Activated T-helper 17 cell treated with anti-CD3 and anti-CD28 coated beads, Interleukin-2, amount 50 U/mL, for 72 hours (primary cell): ENCODE measurements around the gene FMN2. TPM values are rescaled to one million over a fixed set of nuclear protein-coding genes. Genes with fewer than 3 reads are reported as not detected.

Experiments used
- ATAC-seq: fragments of 150-1000 bp; cut with Tn5 transposase; replicated peaks from 2 replicates; pipeline ENCODE4 v1.10.0; 2021; ENCODE audit warnings: mild to moderate bottlenecking, moderate library complexity
- H3K27ac Mint-ChIP-seq: one replicate; pipeline ENCODE4 v1.8.0; 2022; ENCODE audit warnings: mixed read lengths
- H3K27me3 Mint-ChIP-seq: one replicate; pipeline ENCODE4 v1.8.0; 2022; ENCODE audit warnings: mixed read lengths
- H3K36me3 Mint-ChIP-seq: one replicate; pipeline ENCODE4 v1.8.0; 2022; ENCODE audit warnings: low read depth, mild to moderate bottlenecking, mixed read lengths
- H3K4me1 Mint-ChIP-seq: one replicate; pipeline ENCODE4 v1.8.0; 2022; ENCODE audit warnings: mixed read lengths
- H3K4me3 Mint-ChIP-seq: one replicate; pipeline ENCODE4 v1.8.0; 2022; ENCODE audit warnings: mild to moderate bottlenecking, mixed read lengths
- H3K9me3 Mint-ChIP-seq: one replicate; pipeline ENCODE4 v1.8.0; 2022; ENCODE audit warnings: mixed read lengths
- total RNA-seq, 2 donors: library from RNA; stranded (reverse); gene quantifications; one replicate each; pipeline ENCODE4 v1.2.3, GENCODE V29; 2022

The FMN2 gene
- total RNA-seq, 2 donors from 2014 or later, result not detected

GRCh38 chr1:240332672-240333071 is 241.0 kb downstream of the FMN2 start:
- no peaks in the 10 kb centered on the region for H3K27me3 Mint-ChIP-seq
- no peaks in the 10 kb centered on the region for H3K4me1 Mint-ChIP-seq
- no peak overlapping the region for H3K4me3 Mint-ChIP-seq
- H3K27ac Mint-ChIP-seq, result no peak overlapping the region
- ATAC-seq, result no peak
- H3K36me3 Mint-ChIP-seq, result no peaks in the 10 kb centered on the region
- no peaks in the 10 kb centered on the region for H3K9me3 Mint-ChIP-seq

GRCh38 chr1:240337781-240338180 is 246.1 kb downstream of the FMN2 start:
- H3K4me1 Mint-ChIP-seq, result no peaks in the 10 kb centered on the region
- no peaks in the 10 kb centered on the region for H3K36me3 Mint-ChIP-seq
- H3K4me3 Mint-ChIP-seq, result no peak overlapping the region
- no peak for ATAC-seq
- H3K27ac Mint-ChIP-seq, result no peak overlapping the region
- peaks cover 14% of the 10 kb centered on the region for H3K27me3 Mint-ChIP-seq
- H3K9me3 Mint-ChIP-seq, result no peaks in the 10 kb centered on the region

- Mint-ChIP-seq H3K27me3 (peaks cover 22% of the 10 kb centered on the region), H3K4me3 (no peak overlapping the region), H3K9me3 (no peaks in the 10 kb centered on the region), H3K36me3 (no peaks in the 10 kb centered on the region), H3K27ac (no peak overlapping the region), H3K4me1 (no peaks in the 10 kb centered on the region)
- ATAC-seq, result no peak
These were observed 247.2 kb downstream of the FMN2 start for GRCh38 chr1:240338837-240339236.

GRCh38 chr1:240341365-240342250 is 249.9 kb downstream of the FMN2 start:
- no peaks in the 10 kb centered on the region for H3K4me1 Mint-ChIP-seq

GRCh38 chr1:240342251-240342625 is 250.6 kb downstream of the FMN2 start:
- Mint-ChIP-seq H3K4me3 (no peak overlapping the region), H3K27ac (no peak overlapping the region), H3K36me3 (no peaks in the 10 kb centered on the region), H3K27me3 (peaks cover 23% of the 10 kb centered on the region), H3K4me1 (no peaks in the 10 kb centered on the region), H3K9me3 (no peaks in the 10 kb centered on the region)
- no peak for ATAC-seq

More at GRCh38 chr1:240341365-240342250, 249.9 kb downstream of the FMN2 start:
- H3K27ac Mint-ChIP-seq, result no peak overlapping the region
- no peak overlapping the region for H3K4me3 Mint-ChIP-seq
- peaks cover 23% of the 10 kb centered on the region for H3K27me3 Mint-ChIP-seq
- H3K36me3 Mint-ChIP-seq, result no peaks in the 10 kb centered on the region
- H3K9me3 Mint-ChIP-seq, result no peaks in the 10 kb centered on the region
- ATAC-seq, result no peak

- H3K9me3 Mint-ChIP-seq, result no peaks in the 10 kb centered on the region
- H3K27me3 Mint-ChIP-seq, result peaks cover 23% of the 10 kb centered on the region
- no peaks in the 10 kb centered on the region for H3K4me1 Mint-ChIP-seq
- H3K36me3 Mint-ChIP-seq, result no peaks in the 10 kb centered on the region
- ATAC-seq, result no peak
- H3K27ac Mint-ChIP-seq, result no peak overlapping the region
- H3K4me3 Mint-ChIP-seq, result no peak overlapping the region
These were observed 251.4 kb downstream of the FMN2 start for GRCh38 chr1:240343045-240343444.

- Mint-ChIP-seq H3K9me3 (peaks cover 3% of the 10 kb centered on the region), H3K4me1 (no peaks in the 10 kb centered on the region), H3K4me3 (no peak overlapping the region), H3K27ac (no peak overlapping the region), H3K36me3 (no peaks in the 10 kb centered on the region), H3K27me3 (peaks cover 24% of the 10 kb centered on the region)
- ATAC-seq, result no peak
These were observed 252.3 kb downstream of the FMN2 start for GRCh38 chr1:240343966-240344365.

GRCh38 chr1:240344918-240345317 is 253.2 kb downstream of the FMN2 start:
- no peak for ATAC-seq
- H3K4me1 Mint-ChIP-seq, result no peaks in the 10 kb centered on the region

GRCh38 chr1:240349695-240350094 is 258.0 kb downstream of the FMN2 start:
- peaks cover 24% of the 10 kb centered on the region for H3K27me3 Mint-ChIP-seq
- no peaks in the 10 kb centered on the region for H3K36me3 Mint-ChIP-seq
- H3K4me1 Mint-ChIP-seq, result no peaks in the 10 kb centered on the region
- no peak overlapping the region for H3K27ac Mint-ChIP-seq
- no peak overlapping the region for H3K4me3 Mint-ChIP-seq
- ATAC-seq, result no peak
- H3K9me3 Mint-ChIP-seq, result peaks cover 10% of the 10 kb centered on the region

More at GRCh38 chr1:240344918-240345317, 253.2 kb downstream of the FMN2 start:
- peaks cover 3% of the 10 kb centered on the region for H3K9me3 Mint-ChIP-seq
- peaks cover 27% of the 10 kb centered on the region for H3K27me3 Mint-ChIP-seq
- no peaks in the 10 kb centered on the region for H3K36me3 Mint-ChIP-seq
- H3K27ac Mint-ChIP-seq, result no peak overlapping the region
- H3K4me3 Mint-ChIP-seq, result no peak overlapping the region

GRCh38 chr1:240350910-240351331 is 259.2 kb downstream of the FMN2 start:
- H3K9me3 Mint-ChIP-seq, result peaks cover 13% of the 10 kb centered on the region
- no peak for ATAC-seq
- H3K4me1 Mint-ChIP-seq, result no peaks in the 10 kb centered on the region
- H3K4me3 Mint-ChIP-seq, result no peak overlapping the region
- H3K27me3 Mint-ChIP-seq, result peaks cover 27% of the 10 kb centered on the region
- no peaks in the 10 kb centered on the region for H3K36me3 Mint-ChIP-seq
- H3K27ac Mint-ChIP-seq, result no peak overlapping the region

GRCh38 chr1:240351690-240352089 is 260.0 kb downstream of the FMN2 start:
- H3K4me1 Mint-ChIP-seq, result no peaks in the 10 kb centered on the region
- peaks cover 27% of the 10 kb centered on the region for H3K27me3 Mint-ChIP-seq
- no peak overlapping the region for H3K27ac Mint-ChIP-seq
- ATAC-seq, result no peak
- H3K4me3 Mint-ChIP-seq, result no peak overlapping the region
- H3K36me3 Mint-ChIP-seq, result no peaks in the 10 kb centered on the region
- H3K9me3 Mint-ChIP-seq, result peaks cover 13% of the 10 kb centered on the region

GRCh38 chr1:240352769-240353168 is 261.1 kb downstream of the FMN2 start:
- Mint-ChIP-seq H3K27me3 (peaks cover 27% of the 10 kb centered on the region), H3K36me3 (no peaks in the 10 kb centered on the region), H3K9me3 (peaks cover 13% of the 10 kb centered on the region), H3K4me1 (no peaks in the 10 kb centered on the region), H3K4me3 (no peak overlapping the region), H3K27ac (no peak overlapping the region)
- ATAC-seq, result no peak

- H3K9me3 Mint-ChIP-seq, result peaks cover 10% of the 10 kb centered on the region
- H3K36me3 Mint-ChIP-seq, result no peaks in the 10 kb centered on the region
These were observed 264.9 kb downstream of the FMN2 start for GRCh38 chr1:240356568-240356967.

GRCh38 chr1:240362046-240362445 is 270.4 kb downstream of the FMN2 start:
- ATAC-seq, result no peak
- H3K4me3 Mint-ChIP-seq, result no peak overlapping the region
- no peaks in the 10 kb centered on the region for H3K4me1 Mint-ChIP-seq
- H3K9me3 Mint-ChIP-seq, result no peaks in the 10 kb centered on the region
- H3K27me3 Mint-ChIP-seq, result peaks cover 16% of the 10 kb centered on the region
- no peak overlapping the region for H3K27ac Mint-ChIP-seq
- H3K36me3 Mint-ChIP-seq, result no peaks in the 10 kb centered on the region

More at GRCh38 chr1:240356568-240356967, 264.9 kb downstream of the FMN2 start:
- H3K27ac Mint-ChIP-seq, result no peak overlapping the region
- no peak overlapping the region for H3K4me3 Mint-ChIP-seq
- no peaks in the 10 kb centered on the region for H3K4me1 Mint-ChIP-seq
- peaks cover 29% of the 10 kb centered on the region for H3K27me3 Mint-ChIP-seq
- no peak for ATAC-seq

- Mint-ChIP-seq H3K4me3 (no peak overlapping the region), H3K36me3 (no peaks in the 10 kb centered on the region), H3K4me1 (no peaks in the 10 kb centered on the region), H3K9me3 (no peaks in the 10 kb centered on the region), H3K27me3 (peaks cover 16% of the 10 kb centered on the region), H3K27ac (no peak overlapping the region)
- ATAC-seq, result no peak
These were observed 271.1 kb downstream of the FMN2 start for GRCh38 chr1:240362826-240363225.
